ENCODE measurements around the gene SMIM10L2A.
"Not testable (repeated sequence)": the region's sequence is repeated elsewhere in the genome, so short reads cannot be mapped to it uniquely, and the experiment has no call there.

Gene SMIM10L2A

GRCh38 chrX:135421932-135422809, at the start of gene SMIM10L2A:
Gene SMIM10L2A, plus strand, starts transcription at chrX:135421944. Its CDS starts 188 bp downstream, at chrX:135422132.
- DNase-seq (ENCODE audit: low read depth) = no peak
- peak within 1 kb of the TSS; percentile 39 for H3K4me3 ChIP-seq (ENCODE audit: low read depth, low read length)

- no peak overlapping the region for H3K4me3 ChIP-seq (ENCODE audit: low read depth, low read length)
- no peak for DNase-seq (ENCODE audit: low read depth)
These were observed 48.4 kb upstream of the SMIM10L2A start for GRCh38 chrX:135373357-135373756.

DNA sequence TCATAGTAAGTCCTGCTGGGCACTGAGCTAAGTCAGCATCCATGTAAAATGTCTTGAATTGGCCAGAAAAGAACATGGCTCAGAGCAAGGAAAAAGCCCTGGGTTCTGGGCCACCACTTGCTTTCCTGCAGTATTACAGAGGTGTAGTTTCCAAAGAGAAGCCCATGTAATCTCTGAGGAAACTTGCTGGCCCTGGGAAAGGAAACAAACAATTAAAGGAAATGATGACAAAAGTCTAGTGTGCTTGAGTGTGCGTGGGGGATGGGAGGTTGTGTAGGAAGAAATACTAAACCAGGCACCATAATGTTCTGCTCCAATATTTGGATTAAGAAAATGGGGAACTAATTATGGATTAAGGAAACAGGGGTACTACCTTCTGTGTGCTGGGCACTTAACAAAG, 39.5 kb upstream of the SMIM10L2A start:
- no peak overlapping the region for H3K4me3 ChIP-seq (ENCODE audit: low read depth, low read length)
- DNase-seq (ENCODE audit: low read depth) = no peak

- no peak overlapping the region for H3K4me3 ChIP-seq (ENCODE audit: low read depth, low read length)
- DNase-seq (ENCODE audit: low read depth) = no peak
These were observed 38.5 kb upstream of the SMIM10L2A start for GRCh38 chrX:135383249-135383648.

- DNase-seq (ENCODE audit: low read depth) = no peak
These were observed 37.4 kb upstream of the SMIM10L2A start for GRCh38 chrX:135384161-135384836.

GRCh38 chrX:135388841-135389240, 32.9 kb upstream of the SMIM10L2A start:
- no peak for DNase-seq (ENCODE audit: low read depth)
- no peak overlapping the region for H3K4me3 ChIP-seq (ENCODE audit: low read depth, low read length)

More at GRCh38 chrX:135384161-135384836, 37.4 kb upstream of the SMIM10L2A start:
- no peak overlapping the region for H3K4me3 ChIP-seq (ENCODE audit: low read depth, low read length)

GRCh38 chrX:135389243-135389642, 32.5 kb upstream of the SMIM10L2A start:
- DNase-seq (ENCODE audit: low read depth) = no peak
- H3K4me3 ChIP-seq (ENCODE audit: low read depth, low read length) = no peak overlapping the region

GRCh38 chrX:135389717-135390116, 32.0 kb upstream of the SMIM10L2A start:
- DNase-seq (ENCODE audit: low read depth) = no peak
- no peak overlapping the region for H3K4me3 ChIP-seq (ENCODE audit: low read depth, low read length)

DNA sequence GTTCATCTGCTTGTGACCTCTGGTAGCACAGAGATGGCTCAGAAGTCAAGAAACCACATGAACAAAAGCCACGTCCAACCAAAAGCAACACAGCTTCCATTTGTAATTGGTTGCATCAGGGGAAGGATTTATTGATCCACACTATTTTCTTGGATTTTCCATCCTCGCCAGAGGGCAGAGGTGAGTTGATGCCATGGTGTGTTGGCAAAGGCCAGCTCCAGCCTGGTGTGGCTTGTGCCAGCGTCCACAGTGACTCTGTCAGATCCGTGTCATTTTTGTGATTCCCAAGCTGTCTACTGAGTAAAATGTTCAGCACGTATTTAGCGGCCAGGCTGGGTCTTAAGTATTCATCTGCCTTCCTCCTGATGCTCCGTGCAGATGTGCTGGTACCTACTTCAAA, 30.0 kb upstream of the SMIM10L2A start:
- no peak overlapping the region for H3K4me3 ChIP-seq (ENCODE audit: low read depth, low read length)
- no peak for DNase-seq (ENCODE audit: low read depth)

- no peak overlapping the region for H3K4me3 ChIP-seq (ENCODE audit: low read depth, low read length)
- DNase-seq (ENCODE audit: low read depth) = no peak
These were observed 28.7 kb upstream of the SMIM10L2A start for GRCh38 chrX:135393051-135393450.

GRCh38 chrX:135395064-135395463, 26.7 kb upstream of the SMIM10L2A start:
- DNase-seq (ENCODE audit: low read depth) = no peak
- no peak overlapping the region for H3K4me3 ChIP-seq (ENCODE audit: low read depth, low read length)

DNA sequence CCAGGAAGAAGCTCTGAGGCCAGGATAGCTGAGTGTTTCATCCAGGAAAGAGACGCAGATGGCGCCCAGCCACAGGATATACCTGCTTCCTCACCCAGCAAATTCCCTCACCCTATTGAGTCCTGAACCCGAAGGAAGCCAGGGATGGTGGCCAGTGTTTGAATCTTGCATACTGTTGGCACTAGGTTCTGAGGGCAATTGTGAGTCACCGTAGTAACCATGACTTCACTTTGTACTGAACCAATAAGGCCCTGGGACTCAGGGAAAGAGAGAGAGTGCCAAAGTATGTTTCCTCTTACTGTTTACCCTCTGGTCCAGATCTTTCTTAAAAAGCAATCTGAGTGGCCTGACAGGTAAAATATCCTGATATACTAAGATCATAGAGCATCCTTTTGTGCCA, 25.6 kb upstream of the SMIM10L2A start:
- no peak overlapping the region for H3K4me3 ChIP-seq (ENCODE audit: low read depth, low read length)
- no peak for DNase-seq (ENCODE audit: low read depth)

GRCh38 chrX:135396566-135396965, 25.2 kb upstream of the SMIM10L2A start:
- no peak for DNase-seq (ENCODE audit: low read depth)
- no peak overlapping the region for H3K4me3 ChIP-seq (ENCODE audit: low read depth, low read length)

DNA sequence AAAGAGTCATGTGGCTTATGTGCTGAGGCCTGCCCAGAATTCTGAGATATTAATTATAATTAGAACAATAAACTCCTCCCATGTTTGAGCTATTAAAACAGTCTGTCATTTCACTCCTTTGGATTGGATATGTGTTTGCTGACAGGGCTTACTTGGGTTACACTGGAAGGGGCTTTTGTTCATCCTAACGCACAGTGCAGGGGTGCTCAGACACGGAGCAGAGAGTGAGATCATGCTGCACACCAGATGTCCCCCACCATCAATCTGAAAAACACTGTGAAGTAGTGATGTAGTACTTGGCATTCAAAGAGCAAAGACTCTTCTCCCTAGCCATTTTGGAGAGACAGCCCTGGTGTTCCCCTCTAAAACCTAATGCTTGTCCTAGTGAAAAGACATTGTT, 24.1 kb upstream of the SMIM10L2A start:
- no peak overlapping the region for H3K4me3 ChIP-seq (ENCODE audit: low read depth, low read length)
- DNase-seq (ENCODE audit: low read depth) = no peak

DNA sequence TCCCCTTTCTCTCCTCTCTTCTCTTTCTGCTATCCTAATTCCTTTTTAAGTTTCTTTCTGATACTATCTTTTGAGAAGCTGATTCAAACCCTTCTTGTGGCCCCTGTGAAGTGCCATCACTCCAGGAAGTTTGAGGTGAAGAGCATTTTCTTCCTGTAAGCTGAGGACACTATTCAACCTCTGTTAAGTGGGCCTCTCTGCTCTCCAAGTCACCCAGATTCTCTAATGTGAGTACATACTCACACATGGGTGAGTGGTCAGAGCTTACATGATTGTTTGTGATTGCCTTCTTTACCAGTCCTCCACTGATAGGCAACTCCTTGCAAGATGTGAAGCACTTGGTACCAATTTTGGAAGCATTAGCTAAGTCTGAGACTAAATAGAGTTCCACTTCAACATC, 18.4 kb upstream of the SMIM10L2A start:
- DNase-seq (ENCODE audit: low read depth) = no peak
- no peak overlapping the region for H3K4me3 ChIP-seq (ENCODE audit: low read depth, low read length)

DNA sequence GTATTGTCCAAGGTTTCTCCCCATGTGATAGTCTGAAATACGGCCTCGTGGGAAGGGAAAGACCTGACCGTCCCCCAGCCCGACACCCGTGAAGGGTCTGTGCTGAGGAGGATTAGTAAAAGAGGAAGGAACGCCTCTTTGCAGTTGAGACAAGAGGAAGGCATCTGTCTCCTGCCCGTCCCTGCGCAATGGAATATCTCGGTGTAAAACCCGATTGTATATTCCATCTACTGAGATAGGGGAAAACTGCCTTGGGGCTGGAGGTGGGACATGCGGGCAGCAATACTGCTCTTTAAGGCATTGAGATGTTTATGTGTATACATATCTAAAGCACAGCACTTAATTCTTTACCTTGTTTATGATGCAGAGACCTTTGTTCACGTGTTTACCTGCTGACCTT, 15.3 kb upstream of the SMIM10L2A start:
- not testable (repeated sequence) for DNase-seq (ENCODE audit: low read depth)

GRCh38 chrX:135408794-135409193, 12.9 kb upstream of the SMIM10L2A start:
- H3K4me3 ChIP-seq (ENCODE audit: low read depth, low read length) = no peak overlapping the region
- DNase-seq (ENCODE audit: low read depth) = no peak

More for the DNA sequence above, 15.3 kb upstream of the SMIM10L2A start:
- not testable (repeated sequence) for H3K4me3 ChIP-seq (ENCODE audit: low read depth, low read length)

GRCh38 chrX:135410861-135411627, 10.7 kb upstream of the SMIM10L2A start:
- no peak overlapping the region for H3K4me3 ChIP-seq (ENCODE audit: low read depth, low read length)
- DNase-seq (ENCODE audit: low read depth) = no peak

- H3K4me3 ChIP-seq (ENCODE audit: low read depth, low read length) = no peak overlapping the region
- DNase-seq (ENCODE audit: low read depth) = no peak
These were observed 9.9 kb upstream of the SMIM10L2A start for GRCh38 chrX:135411893-135412292.

- no peak overlapping the region for H3K4me3 ChIP-seq (ENCODE audit: low read depth, low read length)
- no peak for DNase-seq (ENCODE audit: low read depth)
These were observed 5.2 kb upstream of the SMIM10L2A start for GRCh38 chrX:135416546-135416945.
